HCEC 1CT (cell line): ENCODE data around the gene JKAMP.
"Not testable (repeated sequence)": the region's sequence is repeated elsewhere in the genome, so short reads cannot be mapped to it uniquely, and the experiment has no call there.

Source experiments
- DNase-seq: peaks from one replicate; pipeline ENCODE4 v3.0.0-alpha.2; 2017

Gene JKAMP, protein sequence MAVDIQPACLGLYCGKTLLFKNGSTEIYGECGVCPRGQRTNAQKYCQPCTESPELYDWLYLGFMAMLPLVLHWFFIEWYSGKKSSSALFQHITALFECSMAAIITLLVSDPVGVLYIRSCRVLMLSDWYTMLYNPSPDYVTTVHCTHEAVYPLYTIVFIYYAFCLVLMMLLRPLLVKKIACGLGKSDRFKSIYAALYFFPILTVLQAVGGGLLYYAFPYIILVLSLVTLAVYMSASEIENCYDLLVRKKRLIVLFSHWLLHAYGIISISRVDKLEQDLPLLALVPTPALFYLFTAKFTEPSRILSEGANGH

DNA sequence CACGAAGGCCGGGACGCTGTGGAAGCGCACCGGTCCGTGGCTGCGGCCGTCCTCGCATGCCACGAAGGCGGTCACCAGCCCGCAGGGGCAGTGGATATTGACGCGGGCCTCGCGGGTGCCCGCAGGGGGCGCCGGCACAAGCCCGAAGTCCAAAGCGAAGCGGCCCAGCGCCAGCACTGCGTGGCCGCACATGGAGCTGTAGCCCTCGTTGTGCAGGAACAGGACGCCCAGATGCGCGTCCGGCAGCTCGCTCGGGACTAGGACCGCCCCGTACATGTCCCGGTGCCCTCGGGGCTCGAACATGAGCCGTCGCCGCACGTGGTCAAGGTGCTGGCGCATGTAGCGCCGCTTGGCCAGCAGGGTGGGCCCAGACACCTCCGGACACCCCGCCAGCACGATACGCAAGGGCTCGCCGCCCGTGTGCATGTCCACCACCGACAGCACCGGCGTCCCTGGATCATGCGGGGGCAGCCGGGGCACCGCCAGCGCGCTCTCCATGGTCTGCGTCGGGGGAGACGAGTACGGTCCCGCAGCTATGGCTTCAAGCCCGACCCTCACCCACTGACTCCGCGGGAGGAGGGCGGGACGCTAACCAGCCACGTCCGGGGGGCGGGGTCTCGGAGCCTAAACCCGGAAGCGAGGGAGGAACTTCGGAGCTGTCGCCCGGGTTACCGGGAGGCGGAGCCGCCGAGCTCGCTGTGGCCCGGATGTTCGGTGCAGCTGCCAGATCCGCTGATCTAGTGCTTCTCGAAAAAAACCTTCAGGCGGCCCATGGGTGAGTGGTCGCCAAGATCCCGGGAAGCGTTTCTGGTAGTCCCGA, at the start of gene JKAMP, which contains the start of gene L3HYPDH:
Gene JKAMP (plus strand): TSS at position 699 of the 820 bp plus-strand sequence. CDS start 73 bp downstream, at position 772.
Gene L3HYPDH (minus strand): TSS at position 590 of the 820 bp plus-strand sequence. CDS start 92 bp downstream, at position 498.
- DNase-seq: peak; percentile 94

DNA sequence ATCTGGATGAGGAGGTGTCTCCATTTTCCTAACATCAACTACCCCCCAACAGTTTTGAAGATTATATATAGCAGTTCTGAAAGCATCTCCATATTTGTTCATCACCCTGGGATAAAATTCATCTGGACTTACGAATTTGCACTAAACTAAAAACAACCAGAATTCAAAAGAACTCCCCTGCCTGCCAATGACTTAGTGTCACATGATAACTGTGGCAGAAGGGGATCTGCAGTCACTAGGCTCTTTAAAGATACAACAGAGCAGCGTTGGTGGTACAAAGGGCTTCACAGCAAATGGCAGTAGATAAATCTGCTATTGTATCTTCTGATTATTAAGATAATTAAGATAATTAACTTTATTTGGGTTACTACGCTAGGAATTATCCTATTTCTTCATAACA, 49.2 kb upstream of the JKAMP start:
- DNase-seq: no peak

DNA sequence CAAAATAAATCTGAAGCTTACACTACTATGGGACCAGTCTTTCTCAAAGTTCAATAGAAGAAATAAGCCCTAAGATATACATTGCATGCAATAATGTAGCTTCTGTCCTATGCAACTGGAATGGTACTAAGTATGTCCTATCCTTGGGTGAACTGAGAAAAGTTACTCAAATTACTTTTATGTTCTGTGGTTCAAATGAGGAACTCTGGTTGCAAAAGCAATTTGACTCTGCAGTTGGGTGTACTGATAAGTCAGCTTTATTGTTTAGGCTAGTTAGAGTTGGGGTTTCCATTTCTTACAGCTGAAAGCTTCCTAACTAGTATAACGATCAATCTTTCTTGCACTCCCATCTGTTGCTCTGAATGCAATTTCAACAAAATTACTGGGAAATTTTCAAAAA, 48.3 kb upstream of the JKAMP start:
- DNase-seq: no peak

DNA sequence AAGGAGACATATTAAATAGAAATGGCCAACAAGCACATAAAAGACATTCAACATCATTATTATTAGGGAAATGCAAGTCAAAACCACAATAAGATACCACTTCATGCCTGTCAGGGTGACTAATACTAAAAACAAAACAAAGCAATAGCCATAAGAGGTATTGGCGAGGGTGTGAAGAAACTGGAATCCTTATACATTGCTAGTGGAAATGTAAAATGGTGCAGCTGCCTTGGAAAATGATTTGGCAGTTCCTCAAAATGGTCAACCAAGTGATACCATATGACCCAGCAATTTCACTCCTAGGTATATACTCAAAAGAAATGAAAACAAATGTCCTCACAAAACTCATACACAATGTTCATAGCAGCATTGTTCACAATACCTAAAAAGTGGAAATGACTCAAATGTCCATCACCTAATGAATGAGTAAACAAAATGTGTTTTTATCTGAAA, 46.1 kb upstream of the JKAMP start:
- DNase-seq: peak; percentile 89

DNA sequence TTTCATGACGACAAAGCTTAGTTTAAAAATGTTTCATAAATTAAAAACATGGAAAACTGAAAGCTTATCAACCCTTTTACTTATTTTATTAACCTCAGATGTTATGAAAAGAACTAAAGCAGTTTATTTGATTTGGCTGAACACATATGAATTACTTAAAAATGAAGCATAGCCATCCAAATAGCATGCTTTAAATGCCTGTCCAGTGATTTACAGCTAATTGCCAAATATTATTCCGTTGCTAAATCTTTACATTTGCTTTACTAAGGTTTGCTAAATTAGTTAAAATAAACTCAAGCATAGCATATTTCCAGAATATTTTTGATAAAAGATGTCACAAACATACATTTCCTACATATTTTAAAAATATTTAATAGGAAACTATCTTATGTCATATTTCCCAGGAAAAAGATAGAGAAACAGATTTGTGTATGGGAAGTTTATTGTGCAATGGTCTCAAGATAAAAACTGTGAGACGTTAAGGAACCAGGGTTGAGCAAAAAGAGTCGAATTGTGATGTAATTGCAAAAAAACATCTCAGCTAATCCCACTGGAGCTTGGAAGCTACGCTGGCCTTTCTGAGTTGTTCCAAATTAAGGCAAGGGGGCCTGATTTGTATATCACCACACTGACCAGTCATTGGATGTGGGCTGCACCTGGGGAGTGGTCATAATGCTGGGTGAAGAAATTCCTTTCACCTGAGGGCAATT, 44.9 kb upstream of the JKAMP start:
- peak; percentile 56 for DNase-seq

DNA sequence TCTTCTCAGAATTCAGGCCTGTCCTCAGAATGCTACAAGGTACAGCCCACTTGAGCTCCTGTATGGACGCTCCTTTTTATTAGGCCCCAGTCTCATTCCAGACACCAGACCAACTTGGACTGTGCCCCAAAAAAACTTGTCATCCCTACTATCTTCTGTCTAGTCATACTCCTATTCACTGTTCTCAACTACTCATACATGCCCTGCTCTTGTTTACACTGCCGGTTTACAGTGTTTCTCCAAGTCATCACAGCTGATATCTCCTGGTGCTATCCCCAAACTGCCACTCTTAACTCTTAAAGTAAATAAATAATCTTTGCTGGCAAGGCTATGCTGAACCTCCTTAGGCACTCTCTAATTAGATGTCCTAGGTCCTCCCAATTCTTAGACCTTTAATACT, 35.6 kb upstream of the JKAMP start:
- not testable (repeated sequence) for DNase-seq

DNA sequence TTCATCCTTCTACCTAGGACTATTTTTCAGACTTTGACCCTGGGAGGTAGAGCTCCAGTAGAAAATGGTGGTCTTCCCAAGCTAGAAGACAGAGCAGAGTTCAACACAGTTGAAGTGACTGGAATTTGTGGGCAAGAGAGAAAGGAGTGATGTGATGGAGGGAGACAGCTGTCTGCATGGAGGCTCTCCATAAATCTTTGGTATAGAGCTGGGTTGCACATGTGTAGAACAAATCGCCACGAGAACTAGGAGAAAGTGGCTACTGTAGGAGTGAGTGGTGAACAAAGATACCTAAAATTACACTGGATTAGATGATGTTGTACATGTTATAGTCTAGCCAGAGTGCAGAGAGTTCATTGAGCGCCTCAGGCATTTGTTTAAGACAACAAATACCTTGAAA, 33.6 kb upstream of the JKAMP start:
- DNase-seq: no peak

DNA sequence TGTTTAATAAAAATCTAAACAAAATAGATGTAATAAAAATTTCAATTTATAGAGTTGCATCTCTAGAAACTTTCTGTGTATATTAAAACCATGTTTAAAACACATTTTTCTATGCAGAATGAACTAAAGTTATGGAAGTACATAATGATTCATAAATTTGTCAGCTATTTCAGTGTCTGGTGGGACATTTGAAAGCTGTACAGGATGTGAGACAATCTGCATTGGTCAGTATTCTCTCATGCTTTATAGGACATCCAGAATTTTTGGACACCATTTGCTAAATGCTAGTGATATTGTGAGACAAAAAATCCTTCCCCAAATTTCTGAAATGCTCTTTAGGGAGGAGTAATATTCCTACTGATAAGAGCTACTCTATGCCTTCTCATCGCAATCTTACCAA, 32.5 kb upstream of the JKAMP start:
- peak; percentile 23 for DNase-seq

DNA sequence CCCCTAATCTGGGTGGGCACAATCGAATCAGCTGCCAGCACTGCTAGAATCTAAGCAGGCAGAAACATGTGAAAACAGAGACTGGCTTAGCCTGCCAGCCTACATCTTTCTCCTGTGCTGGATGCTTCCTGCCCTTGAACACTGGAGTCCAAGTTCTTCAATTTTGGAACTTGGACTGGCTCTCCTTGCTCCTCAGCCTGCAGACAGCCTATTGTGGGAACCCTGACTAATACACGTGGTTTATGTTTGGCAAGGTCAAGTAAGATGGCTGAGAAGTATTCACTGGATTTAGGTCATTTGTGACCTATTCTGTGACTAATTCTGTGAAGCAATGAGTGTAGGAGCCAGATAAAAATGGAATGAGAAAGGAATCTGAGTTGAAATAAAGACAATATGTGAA, 30.2 kb upstream of the JKAMP start:
- peak; percentile 94 for DNase-seq

DNA sequence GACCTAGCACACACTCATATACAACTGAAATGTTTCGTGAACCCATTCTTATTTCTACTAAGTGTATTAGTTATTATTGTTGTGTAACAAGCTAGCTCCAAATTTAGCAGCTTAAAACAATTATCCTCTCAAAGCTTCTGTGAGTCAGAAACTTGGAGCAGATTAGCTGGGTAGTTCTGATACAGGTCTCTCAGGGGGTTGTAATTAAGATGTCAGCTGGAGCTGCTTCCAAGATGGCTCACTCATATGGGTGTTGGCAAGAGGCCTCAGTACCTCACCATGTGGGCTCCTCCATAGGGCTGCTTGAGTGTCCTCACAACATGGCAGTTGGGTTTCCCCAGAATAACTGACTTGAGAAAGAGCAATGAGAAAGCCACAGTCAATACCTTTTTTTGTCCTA, 28.9 kb upstream of the JKAMP start:
- peak; percentile 19 for DNase-seq

DNA sequence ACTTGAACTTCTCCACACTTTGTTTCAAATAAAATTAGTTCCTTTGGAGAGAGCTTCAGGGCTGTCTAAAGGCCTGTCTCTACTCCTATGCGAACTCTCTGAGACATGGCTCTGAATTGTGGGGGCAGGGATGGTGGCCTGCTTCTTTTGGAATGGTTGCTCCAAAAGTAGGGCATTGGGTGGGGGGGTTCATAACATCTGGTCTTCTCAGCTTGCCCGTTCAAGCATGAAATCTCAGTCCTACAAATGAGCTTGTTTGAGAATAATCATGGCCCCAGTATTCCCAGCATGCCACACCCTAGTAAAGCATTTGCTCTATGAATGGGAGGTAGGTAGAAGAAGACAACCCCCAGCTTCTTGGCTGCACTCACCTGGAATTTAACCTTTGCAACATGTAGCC, 25.8 kb upstream of the JKAMP start:
- DNase-seq: no peak

DNA sequence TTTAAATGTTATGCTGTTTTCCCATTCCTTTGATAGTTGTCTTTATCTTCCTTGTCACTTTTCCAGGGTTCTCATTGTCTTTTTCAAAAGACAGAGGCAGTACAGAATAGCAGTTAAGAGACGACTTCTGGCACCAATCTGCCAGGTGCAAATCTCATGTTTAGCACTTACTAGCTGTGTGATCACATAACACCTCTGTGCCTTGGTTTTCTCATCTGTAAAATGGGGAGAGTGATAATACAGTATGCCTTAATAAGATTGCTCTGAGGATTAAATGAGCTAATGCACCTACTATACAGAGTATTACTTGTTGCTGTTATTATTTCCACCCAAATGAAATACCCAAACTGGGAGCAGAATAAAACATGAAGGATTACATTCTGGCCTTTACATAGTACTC, 23.9 kb upstream of the JKAMP start:
- DNase-seq: no peak

DNA sequence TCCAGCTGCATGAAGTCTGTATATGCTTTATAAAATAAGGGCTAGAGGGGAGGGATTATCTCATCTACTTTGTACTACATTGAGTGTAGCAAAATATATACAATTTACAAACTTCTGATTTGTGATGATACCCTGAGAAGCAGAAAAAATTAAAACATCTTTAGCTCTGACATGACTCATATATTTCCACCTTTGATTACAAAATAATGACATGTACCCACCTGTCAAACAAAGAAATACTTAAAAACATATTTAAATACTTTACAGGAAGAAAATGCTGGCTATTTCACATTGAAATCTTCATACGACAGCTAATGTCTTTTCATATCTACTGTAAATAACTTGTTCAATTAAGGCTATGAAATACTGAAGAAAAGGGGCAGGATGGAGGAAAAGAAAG, 22.4 kb upstream of the JKAMP start:
- DNase-seq: no peak

DNA sequence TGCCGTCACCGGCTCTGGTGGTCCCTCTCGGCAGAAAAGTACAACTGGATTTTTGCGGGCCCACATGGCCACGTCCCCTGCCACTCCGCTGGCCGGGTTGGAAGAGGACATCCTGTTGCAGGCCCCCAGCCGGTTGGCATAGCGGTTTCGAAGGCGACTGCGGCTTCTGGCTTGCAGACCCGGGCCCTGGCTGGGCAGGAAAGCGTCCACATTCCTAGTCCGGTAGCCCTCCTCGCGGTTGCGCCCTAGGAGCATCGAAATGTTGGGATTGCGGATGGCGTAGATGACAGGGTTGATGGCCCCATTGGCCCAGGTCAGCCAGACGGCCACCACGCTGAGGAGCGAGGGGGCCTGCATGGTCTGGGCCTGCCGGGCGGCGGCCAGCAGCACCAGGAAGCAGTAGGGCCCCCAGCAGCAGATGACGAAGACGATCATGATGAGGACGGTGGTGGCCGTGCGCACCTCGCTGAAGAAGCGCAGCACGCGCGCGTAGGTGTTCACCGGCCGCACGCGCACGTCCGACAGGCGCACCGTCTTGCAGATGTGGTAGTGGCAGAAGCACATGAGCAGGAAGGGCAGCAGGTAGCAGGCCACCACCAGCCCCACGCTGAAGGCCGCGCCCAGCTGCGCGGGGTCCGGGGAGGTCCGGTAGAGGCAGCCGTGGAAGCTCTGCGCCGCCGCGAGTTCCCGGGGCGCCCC, 20.4 kb upstream of the JKAMP start:
- no peak for DNase-seq

DNA sequence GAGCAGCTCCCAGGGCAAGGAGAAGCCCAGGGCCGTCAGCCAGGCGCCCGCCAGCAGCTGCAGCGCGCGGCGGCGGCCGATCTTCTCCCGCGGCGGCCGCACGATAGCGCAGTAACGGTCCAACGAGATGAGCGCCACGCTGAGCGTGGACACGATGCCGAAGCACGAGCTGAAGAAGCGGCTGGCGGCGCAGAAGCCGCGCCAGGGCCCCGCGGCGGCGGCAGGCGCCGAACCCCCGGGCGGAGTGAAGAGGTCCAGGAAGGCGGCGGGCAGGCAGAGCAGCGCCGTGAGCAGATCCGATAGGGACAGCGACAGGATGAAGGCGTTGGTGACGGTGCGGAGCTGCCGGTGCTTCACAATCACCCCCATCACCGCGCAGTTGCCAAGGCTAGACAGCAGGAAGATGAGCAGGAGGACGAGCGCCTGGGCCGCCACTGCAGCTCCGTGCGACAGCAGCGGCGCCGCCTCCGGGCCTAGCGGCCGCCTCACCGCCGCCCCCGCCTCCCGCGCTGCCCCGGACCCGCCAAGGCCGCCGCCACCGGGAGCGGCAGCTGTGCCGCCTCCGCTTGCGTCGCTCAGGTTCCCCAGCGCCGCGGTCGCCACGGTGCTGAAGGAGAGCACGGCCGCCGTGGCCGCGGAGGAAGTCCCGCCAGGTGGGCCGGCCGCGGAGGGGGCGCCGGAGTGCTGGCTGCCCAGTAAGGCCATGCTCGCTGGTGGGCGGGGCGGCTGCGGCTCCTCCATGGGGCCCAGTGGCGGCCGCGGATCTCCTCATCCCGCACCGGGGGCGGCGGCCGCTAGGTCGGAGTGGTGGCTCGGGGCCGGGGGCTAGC, 19.6 kb upstream of the JKAMP start:
- peak; percentile 34 for DNase-seq

DNA sequence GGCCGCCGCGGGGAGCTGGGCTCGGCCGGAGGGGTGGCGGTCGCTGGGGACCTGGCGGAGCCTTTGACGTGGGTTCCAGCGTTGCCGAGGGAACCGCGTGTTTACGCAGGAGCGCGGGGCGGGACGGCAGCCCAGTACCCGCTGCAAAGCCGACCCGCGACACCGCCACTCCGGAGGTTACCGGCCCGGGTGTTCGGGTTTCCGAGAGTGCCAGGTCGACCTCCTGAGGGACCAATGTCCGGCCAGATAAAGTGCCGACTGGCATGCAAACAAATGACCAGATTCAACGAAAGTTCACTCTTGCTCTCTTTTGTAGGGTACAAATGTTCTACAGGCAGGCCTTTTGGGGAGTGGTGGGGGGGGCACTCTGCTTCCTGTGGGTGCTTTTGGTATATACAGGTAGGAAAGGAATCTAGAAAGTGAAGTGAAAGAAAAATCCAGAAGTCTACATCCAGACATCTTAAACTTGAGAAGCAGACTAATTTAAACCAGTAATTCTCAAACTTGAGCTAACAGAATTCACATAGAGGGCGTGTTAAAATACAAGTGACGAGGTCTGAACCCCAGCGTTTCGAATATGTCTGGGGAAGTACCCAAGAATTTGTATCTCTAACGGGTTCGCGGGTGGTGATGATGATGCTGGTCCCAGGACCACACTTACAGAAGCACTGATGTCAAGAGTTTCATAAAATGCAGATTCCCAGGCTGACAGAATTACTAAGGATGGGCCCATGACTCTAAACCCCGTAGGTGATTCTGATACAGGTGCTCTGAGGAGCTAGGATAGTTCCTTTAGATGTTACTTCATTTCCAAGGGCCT, 18.8 kb upstream of the JKAMP start, which contains the start of gene GPR135:
Gene GPR135 (minus strand): TSS at position 65 of the 820 bp plus-strand sequence. CDS start 154 bp downstream, outside the sequence.
- DNase-seq: no peak

DNA sequence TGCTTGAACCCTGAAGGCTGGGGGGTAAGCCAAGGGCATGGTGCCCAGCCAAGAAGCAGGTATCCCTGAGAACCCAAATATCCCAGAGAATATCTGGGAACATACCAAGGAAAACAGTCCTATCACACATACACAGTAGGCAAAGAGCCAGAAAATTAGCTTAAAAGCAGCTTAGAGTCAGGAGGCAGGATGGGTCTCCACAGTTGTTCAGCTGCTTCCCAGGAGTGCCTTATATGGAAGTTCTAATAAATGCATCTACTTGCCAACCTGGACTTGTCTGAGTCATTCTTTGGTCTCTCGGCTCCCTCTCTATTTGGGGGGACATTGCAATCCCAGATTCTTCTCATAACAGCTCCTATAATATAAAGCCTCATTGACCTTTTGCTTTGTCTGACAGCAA, 10.1 kb upstream of the JKAMP start:
- peak; percentile 72 for DNase-seq

DNA sequence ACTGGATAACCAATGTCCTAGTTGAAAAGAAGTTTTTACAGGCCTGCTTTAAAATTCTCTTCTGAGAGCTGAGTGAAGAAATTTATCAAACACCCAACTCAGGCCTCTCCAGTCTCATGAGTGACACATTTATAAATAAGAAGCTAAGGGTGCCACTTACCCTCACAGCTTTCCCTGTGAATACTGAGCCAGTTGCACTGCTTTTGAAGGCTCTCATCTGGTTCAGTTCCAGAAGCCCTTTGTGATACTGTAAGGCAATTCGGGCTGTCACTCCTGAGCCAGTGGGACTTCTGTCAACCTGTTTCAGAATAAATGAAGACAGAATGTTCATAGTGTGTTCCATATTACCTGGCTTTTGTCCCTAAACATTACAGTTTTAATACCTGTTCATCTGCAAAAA, 8.6 kb upstream of the JKAMP start:
- no peak for DNase-seq

DNA sequence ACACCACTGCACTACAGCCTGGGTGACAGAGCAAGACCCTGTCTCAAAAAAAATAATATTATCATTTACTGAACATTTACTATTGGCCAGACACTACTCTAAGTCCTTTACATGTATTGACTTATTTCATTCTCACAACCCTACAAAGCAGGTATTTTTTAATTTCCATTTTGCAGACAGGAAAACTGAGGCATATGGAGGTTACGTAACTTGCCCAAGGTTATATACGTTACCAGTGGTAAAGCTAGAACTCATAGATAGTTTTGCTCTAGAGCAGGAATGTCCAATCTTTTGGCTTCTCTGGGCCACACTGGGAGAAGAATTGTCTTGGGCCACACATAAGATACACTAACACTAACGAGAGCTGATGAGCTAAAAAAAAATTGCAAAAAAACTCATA, 5.8 kb upstream of the JKAMP start:
- no peak for DNase-seq

DNA sequence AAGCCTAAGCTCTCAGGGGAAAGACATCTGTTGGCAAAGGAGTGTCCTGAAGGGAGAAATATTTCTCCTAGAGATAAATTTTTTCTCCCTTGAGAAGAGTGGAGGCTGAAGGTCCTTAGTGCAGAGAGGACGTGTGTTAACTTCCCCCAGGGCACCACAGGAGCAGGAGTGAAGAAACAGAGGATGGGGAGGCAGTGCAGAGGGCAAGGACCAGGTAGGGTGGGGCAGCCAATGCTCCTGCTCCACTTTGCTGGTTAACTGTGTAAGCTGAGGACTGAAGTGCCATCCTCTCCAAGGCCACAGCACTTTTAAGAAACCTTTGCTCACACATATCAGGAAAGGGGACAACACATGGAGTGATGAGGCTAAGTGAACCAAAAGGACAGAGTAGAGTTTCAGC, 4.2 kb upstream of the JKAMP start:
- no peak for DNase-seq

DNA sequence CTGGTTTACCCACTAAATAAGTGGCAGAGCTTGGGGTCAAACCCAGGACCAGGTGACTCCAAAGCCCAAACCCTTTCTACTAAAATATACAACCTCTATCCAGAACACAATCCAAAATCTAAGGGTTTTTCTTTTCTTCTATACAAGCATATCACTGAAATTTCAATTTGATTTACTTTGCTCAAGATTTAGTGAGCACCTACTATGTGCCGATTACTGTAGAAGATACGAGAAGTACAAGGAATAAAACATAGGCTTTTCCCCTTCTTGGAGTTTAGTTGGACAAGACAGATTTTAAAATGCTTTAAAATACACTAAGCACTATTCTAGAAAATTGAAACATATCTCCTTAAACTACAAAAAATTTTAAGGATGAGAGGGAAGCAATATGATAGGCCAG, 2.9 kb upstream of the JKAMP start:
- DNase-seq: no peak
